ENCODE data around the gene DIS3L2.
"Not testable (repeated sequence)": the region's sequence is repeated elsewhere in the genome, so short reads cannot be mapped to it uniquely, and the experiment has no call there.

DIS3L2 gene

GRCh38 chr2:232013701-232014353 is 52.3 kb downstream of the DIS3L2 start:
- peak; percentile 30 for DNase-seq

GRCh38 chr2:232014681-232015080 is 53.2 kb downstream of the DIS3L2 start:
- DNase-seq: no peak

DNA sequence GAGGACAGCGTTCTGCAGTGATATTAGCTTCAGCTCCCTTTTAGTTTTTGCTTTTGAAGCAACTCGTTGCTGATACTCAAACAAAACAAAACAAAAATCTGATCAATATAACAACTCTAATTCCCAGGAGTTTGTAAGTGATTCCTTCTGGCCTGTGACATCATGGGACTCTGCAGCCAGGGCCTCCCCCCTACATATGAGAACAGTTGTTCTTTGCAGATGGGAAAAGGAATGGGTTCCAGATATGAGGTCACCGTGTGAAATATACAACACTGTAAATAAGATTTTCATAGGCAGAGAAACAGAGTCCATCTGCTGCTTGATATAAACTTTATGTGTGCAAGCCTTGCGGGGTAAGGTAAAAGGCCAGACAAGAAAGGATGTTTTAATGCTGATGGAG is 56.7 kb downstream of the DIS3L2 start:
- no peak for DNase-seq

GRCh38 chr2:232022718-232023117 is 61.2 kb downstream of the DIS3L2 start:
- DNase-seq: no peak

DNA sequence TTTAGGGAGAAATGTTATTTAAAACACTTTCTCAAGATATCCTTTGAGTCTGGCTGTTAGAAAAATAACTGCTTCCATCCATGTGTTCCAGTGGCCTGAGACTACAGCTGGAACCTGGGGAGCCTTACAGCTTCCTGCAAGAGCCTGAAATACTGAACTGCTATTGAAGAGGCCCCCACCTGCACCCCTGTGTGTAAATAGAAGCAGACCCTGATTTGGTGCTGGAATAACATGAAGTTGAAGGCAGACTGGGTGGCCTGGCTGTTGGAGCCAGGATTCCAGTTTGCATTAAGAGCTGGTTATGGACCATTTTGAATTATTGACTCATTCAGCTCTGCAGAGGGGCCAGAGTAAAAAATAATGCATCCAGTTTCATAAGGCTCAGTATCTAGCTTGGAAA is 61.9 kb downstream of the DIS3L2 start:
- no peak for DNase-seq

DNA sequence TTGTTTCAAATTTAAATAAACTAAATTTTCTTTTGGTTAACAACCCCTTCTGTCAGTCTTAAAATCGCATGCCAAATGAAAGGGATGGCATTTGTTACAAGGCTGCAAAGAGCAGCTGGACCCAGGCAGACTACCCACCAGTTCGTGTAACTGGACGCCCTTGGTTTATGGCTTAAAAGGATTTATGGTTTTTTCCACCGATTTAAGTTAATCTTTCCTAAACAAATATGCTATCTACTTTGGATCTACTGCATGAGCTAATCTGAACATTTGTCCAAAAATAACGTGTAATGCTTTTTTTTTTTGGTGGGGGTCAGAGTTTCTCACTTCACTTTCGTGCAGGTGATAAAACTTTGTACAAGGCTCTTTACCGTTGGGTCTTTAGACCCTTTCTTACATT is 62.9 kb downstream of the DIS3L2 start:
- DNase-seq: no peak

DNA sequence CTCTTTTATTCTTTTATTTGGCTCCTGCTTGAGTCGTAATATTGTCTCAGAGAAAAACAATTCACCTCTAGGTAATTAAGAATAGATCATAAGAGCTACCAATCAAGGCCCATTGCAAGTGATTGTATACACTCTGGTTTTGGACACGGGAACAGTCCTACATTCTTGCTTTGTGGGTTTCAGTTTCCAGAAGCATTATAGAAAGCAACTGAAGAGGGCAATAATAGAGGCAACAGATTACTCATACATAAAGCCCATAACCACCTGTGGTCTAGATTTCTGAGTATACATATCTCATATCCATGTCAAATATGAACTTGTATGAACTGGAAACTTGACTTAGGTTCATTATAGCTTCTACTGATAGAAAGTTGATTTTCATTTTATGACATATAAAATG is 65.4 kb downstream of the DIS3L2 start:
- DNase-seq: no peak

- DNase-seq: no peak
These were observed 66.0 kb downstream of the DIS3L2 start for GRCh38 chr2:232027530-232027929.

DNA sequence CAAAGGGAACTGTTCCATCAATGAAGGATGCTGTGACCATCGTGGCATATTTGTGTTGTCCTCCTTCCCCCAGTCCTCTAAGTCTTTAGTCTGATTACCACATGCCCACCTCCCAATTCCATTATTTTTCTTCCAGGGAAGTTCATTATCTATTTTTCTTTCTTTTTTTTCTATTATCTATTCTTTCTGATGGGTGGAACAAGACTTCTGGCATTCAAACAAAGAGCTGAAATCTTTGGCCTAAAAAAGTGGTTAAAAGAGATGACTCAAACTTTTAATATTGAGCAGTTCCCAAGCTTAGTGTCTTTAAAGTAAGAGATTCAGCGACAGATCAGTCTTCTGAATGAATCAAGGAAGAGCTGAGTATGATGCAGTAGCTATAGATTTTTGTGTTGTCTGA is 66.6 kb downstream of the DIS3L2 start:
- no peak for DNase-seq

DNA sequence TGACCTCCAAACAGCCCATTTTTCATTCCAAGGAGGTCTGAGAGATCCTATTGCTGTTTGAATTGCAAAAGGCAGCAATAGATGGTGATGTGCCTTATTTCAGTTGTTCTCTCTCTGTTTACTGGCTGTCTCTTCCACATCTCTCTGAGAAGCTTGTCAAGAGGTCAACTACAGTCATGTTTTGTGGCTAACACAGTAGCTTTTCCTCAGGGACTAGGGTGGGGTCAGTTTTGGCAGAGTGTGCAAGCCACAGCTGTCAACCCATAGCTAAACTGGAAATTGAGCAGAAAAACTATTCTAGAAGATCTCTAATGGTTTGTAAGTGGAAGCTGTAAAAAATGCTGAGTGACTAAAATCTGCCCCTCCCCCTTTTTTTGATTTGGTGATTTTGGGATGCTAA is 67.1 kb downstream of the DIS3L2 start:
- no peak for DNase-seq

DNA sequence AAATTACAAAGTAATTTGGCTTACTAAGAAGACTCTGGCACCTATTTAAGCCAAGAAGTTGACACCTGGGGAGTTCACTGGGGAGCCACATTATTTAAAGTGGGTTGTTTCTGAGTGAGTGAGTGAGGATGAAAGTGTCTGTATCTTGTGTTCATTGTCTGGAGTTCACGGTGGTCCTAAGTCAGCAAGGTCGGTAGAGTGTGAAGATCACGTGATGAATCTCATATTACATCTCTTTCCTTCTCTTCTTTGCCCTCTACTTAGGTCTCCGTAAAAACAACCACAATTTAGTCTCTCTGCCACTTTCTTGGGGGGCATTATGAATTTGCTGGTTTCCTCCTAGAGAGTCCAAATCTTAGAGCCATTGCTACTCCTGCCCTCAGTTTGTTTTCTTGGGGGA is 67.8 kb downstream of the DIS3L2 start:
- no peak for DNase-seq

DNA sequence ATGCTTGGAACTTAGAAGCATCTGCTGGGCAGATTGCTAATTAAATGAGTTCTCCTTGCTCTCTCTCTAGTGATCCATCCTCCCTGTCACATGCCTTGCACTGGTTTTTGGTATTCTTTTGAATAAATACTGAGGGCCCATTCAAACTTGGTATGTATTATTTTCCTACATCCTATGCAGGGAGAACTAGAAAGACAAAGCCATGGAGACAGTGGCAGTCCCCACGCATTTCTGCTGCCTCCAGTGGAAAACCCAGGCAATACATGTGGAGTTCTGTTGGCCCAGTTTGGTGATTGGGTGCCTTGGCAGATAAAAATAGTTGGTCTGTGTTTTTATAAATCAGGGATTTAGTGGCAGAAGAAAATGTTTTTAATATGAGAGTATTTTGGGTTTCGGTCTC is 68.7 kb downstream of the DIS3L2 start:
- peak; percentile 5 for DNase-seq

GRCh38 chr2:232035292-232035691 is 73.8 kb downstream of the DIS3L2 start:
- not testable (repeated sequence) for DNase-seq

DNA sequence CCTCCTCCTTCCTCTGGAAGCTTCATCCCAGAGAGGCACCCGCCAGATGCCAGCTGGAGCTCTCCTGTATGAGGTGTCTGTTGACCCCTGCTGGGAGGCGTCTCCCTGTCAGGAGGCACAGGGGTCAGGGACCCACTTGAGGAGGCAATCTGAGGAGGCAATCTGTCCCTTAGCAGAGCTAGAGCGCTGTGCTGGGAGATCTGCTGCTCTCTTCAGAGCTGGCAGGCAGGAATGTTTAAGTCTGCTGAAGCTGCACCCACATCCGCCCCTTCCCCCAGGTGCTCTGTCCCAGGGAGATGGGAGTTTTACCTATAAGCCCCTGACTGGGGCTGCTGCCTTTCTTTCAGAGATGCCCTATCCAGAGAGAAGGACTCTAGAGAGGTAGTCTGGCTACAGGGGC is 75.4 kb downstream of the DIS3L2 start:
- not testable (repeated sequence) for DNase-seq

DNA sequence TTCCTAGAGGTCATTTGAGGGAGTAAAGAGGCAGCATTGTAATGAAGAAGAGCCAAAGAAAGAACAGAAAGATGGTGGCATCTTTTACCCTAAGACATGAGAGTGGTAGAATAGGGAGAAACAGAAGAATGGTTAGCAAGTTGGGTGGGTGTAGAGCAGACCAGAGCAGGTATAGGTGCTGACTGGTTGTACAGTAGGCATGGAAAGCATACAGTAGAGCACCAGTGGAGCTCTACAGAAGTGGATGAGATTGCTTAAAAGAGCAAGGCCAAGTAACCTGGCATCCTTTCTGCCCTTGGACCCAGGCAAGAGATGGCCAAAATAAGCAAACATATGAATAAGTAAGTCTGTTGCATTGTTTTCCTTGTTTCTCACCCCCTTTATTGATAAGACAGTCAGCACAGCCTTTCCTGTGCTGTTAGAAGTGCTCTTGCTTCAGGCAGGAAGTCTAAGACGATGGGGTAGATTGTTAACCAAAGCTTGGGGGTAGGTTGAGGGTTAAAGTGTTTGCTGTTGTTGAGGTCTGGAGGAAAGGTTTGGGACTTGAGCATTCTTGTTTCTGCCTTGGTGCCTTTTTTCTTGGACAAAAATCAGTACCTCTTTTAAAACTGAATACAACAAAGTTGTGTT is 76.9 kb downstream of the DIS3L2 start:
- DNase-seq: no peak

GRCh38 chr2:232038881-232039485 is 77.5 kb downstream of the DIS3L2 start:
- DNase-seq: no peak

DNA sequence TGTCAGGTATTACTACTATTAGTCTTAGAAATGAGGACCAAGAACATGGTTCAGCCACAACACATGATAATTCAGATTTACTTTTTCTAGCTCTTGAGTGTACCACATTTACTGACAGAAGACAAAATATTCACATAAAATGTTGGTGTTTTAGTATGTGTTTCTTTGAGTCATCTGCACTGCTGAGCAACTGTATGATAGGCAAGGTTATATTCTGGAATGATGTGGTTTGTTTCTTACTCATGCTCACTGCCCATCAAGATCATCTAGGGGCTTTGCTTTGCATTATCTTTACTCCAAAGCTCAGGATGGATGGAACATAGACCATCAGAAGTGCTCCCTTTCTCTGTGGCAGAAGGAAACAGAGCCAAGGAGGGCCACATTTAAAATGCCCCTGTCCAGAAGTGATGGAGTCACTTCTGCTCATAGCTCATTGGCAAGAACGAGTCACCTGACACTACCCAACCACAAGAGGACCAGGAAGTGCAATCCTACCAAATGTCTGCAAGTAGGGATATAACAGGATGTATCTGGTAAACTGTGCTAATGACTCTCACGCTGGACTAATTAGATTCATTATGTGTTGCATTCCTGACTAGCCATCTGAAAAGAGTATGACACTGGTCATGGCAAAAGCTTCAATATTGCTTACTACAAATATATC is 81.5 kb downstream of the DIS3L2 start:
- no peak for DNase-seq

DNA sequence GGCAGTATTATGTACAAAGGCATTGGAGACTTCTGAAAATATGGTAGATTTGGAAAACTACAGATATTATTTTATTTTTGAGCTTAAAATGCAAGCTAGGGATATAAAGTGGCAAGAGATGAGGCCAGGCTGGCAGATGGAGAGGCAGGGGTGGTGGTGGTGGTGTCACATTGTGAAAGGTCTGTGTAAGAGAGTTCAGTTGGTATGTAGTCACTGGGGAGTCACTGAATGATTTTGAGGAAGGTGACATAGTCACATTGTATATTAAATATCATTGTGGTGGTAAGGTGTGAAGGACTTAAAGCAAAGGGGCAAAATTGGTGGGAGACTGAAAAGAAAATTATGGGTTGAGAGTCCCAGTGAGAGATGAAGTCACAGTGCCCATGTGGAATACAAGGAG is 82.5 kb downstream of the DIS3L2 start:
- no peak for DNase-seq

- DNase-seq: no peak
These were observed 87.8 kb downstream of the DIS3L2 start for GRCh38 chr2:232049350-232049749.

DNA sequence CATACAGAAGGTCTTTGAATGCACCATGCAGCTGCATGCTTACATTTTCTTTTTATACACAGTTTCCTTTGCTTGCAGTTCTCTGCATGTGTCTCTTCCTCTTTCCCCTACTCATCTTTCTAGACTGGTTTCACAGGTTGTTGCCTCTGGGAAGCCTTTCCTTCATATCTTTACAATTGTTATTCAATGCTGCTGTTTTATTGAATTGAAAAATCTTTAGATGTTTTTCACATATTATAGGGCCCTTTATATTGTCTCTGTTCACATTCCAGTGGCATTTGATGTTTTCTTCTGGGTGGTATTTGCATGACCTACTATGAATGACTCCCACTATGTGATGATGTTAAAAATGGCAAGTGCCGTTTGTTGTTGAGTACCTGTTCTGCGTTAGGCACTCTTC is 91.1 kb downstream of the DIS3L2 start:
- no peak for DNase-seq

DNA sequence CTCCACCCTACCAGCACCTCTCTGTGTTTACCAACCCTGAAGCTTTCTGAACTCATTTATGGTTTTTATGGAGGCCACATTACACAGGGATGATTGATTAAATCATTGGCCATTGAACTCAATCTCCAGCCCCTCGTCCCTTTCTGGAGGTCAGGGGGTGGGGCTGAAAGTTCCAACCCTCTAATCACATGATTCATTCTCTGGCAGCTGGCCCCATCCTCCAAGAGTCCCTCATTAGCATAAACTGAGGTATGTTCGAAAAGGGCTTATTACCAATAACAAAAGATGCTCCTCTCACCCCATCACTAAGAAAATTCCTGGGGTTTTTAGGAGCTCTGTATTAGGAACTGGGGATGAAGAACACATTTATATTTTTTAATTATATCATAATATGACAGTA is 92.3 kb downstream of the DIS3L2 start:
- DNase-seq: no peak

GRCh38 chr2:232058063-232058877 is 96.8 kb downstream of the DIS3L2 start:
- no peak for DNase-seq

DNA sequence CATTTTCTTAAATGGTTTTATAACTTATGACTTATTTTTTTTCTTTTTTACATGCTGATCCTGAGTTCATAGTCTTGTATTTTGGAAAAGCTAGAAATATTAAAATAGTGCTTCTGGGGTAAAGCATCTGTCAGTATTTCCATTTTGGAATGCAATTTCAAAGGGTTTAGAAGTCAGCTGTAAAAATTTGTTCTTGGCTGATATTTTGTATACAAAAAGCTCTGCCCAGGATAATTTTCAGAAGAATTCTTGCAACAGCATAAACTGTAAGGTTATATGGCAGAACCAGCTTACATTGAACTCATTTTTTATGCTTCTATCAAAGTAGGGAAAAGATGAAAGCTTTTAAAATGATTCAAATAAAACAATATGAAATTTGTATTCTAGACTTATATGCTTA is 97.4 kb downstream of the DIS3L2 start:
- DNase-seq: no peak
